Measurements from ENCODE around the gene CAPZB. TPM values are rescaled to one million over a fixed set of nuclear protein-coding genes. Genes with fewer than 3 reads are reported as not detected.

Gene CAPZB
- total RNA-seq, 1 experiment from 2014 or later = 491 TPM

- in situ Hi-C loops (cut with HindIII; ENCODE audit: low pct_unique_long_range_greater_than_20kb, low sequenced_read_pairs) = no loop called here
- ChIA-PET CTCF (no interaction called here), POLR2A (no interaction called here)
- BruUV-seq (replicated peaks) = no TSS peak
- H3K36me3 ChIP-seq (ENCODE audit: control insufficient read depth, insufficient read depth, low read length) = no peaks in the 10 kb centered on the region
- H3K27me3 ChIP-seq (ENCODE audit: control insufficient read depth, insufficient read depth, low read length) = no peaks in the 10 kb centered on the region
- no peaks in the 10 kb centered on the region for H3K4me1 ChIP-seq (ENCODE audit: control insufficient read depth, insufficient read depth, low read length)
- TF ChIP-seq SIN3A (IDR thresholded peaks at IDR 0.05; ENCODE audit: borderline replicate concordance, insufficient read depth, low read depth, low read length) = no peak
- no peak for TF ChIP-seq CTCF (IDR thresholded peaks at IDR 0.05)
- TF ChIP-seq TCF7L2 (IDR thresholded peaks at IDR 0.05; ENCODE audit: low read depth, low read length) = no peak
- no peak for TF ChIP-seq REST (IDR thresholded peaks at IDR 0.05; ENCODE audit: insufficient read depth in 1 of 2, low read depth in 2 of 2, low read length in 1 of 2)
- no peak for TF ChIP-seq POLR2AphosphoS5 (IDR thresholded peaks at IDR 0.05; ENCODE audit: low read depth, low read length)
- H3K4me3 ChIP-seq (ENCODE audit: low read depth in 2 of 2, low read length in 2 of 2) = no peak overlapping the region
- intact Hi-C loops (cut with micrococcal nuclease; ENCODE audit: unreplicated experiment) = no loop called here
- H3K9me3 ChIP-seq (ENCODE audit: control insufficient read depth, insufficient read depth, low read depth, low read length) = no peaks in the 10 kb centered on the region
- ATAC-seq (no peak), DNase-seq (ENCODE audit: low read depth, low spot score) (no peak)
- no peak overlapping the region for H3K27ac ChIP-seq (ENCODE audit: low read length)
These were observed 11.2 kb upstream of the CAPZB start for GRCh38 chr1:19496527-19496874.

- H3K9me3 ChIP-seq (ENCODE audit: control insufficient read depth, insufficient read depth, low read depth, low read length) = no peaks in the 10 kb centered on the region
- intact Hi-C loops (cut with micrococcal nuclease; ENCODE audit: unreplicated experiment) (no loop called here), in situ Hi-C loops (cut with HindIII; ENCODE audit: low pct_unique_long_range_greater_than_20kb, low sequenced_read_pairs) (no loop called here)
- ATAC-seq = no peak
- no peaks in the 10 kb centered on the region for H3K4me1 ChIP-seq (ENCODE audit: control insufficient read depth, insufficient read depth, low read length)
- no peak overlapping the region for H3K4me3 ChIP-seq (ENCODE audit: low read depth in 2 of 2, low read length in 2 of 2)
- TF ChIP-seq REST (IDR thresholded peaks at IDR 0.05; ENCODE audit: insufficient read depth in 1 of 2, low read depth in 2 of 2, low read length in 1 of 2) = no peak
- TF ChIP-seq SIN3A (IDR thresholded peaks at IDR 0.05; ENCODE audit: borderline replicate concordance, insufficient read depth, low read depth, low read length) = no peak
- no peak for TF ChIP-seq POLR2AphosphoS5 (IDR thresholded peaks at IDR 0.05; ENCODE audit: low read depth, low read length)
- no peak for TF ChIP-seq CTCF (IDR thresholded peaks at IDR 0.05)
- no peak for TF ChIP-seq TCF7L2 (IDR thresholded peaks at IDR 0.05; ENCODE audit: low read depth, low read length)
- CTCF ChIA-PET = no interaction called here
- H3K27me3 ChIP-seq (ENCODE audit: control insufficient read depth, insufficient read depth, low read length) = no peaks in the 10 kb centered on the region
- no TSS peak for BruUV-seq (replicated peaks)
- H3K36me3 ChIP-seq (ENCODE audit: control insufficient read depth, insufficient read depth, low read length) = no peaks in the 10 kb centered on the region
- POLR2A ChIA-PET = no interaction called here
- DNase-seq (ENCODE audit: low read depth, low spot score) = no peak
- H3K27ac ChIP-seq (ENCODE audit: low read length) = no peak overlapping the region
These were observed 10.6 kb upstream of the CAPZB start for GRCh38 chr1:19495799-19496526.
